Testis (tissue), 3 donors: Measurements from ENCODE around the gene SLC26A5. TPM values are rescaled to one million over a fixed set of nuclear protein-coding genes. Genes with fewer than 3 reads are reported as not detected.

Experiments used
- DNase-seq: peaks from one replicate; pipeline ENCODE4 v3.0.0-alpha.2; 2019
- H3K27ac ChIP-seq, 2 donors: fragments of 200-600 bp; sonication (generic); one replicate each; pipeline ENCODE4 v1.5.1; 2019
- H3K27me3 ChIP-seq: fragments of 200-600 bp; sonication (generic); one replicate; pipeline ENCODE4 v1.5.1; 2019
- H3K36me3 ChIP-seq: fragments of 200-600 bp; sonication (generic); one replicate; pipeline ENCODE4 v1.5.1; 2017; ENCODE audit warnings: low read depth; ENCODE audit errors: missing control alignments
- H3K4me1 ChIP-seq: fragments of 200-600 bp; sonication (generic); one replicate; pipeline ENCODE4 v1.5.1; 2019
- H3K4me3 ChIP-seq, 2 donors: fragments of 200-600 bp; sonication (generic); one replicate each; pipeline ENCODE4 v1.5.1; 2017 to 2019
- H3K9me3 ChIP-seq: fragments of 200-600 bp; sonication (generic); one replicate; pipeline ENCODE4 v1.5.1; 2017
- POLR2A ChIP-seq: fragments of 450-650 bp; IDR thresholded peaks from one replicate; pipeline ENCODE4 v1.6.1; 2017; ENCODE audit warnings: antibody characterized with exemption, mild to moderate bottlenecking, moderate library complexity
- WGBS, 2 donors: methylation state at CpG; one replicate each; pipeline ENCODE4 v1.1.5; 2018; 5-methylcytosine and 5-hydroxymethylcytosine counted together
- intact Hi-C: fragments of 100-400 bp; cut with DNase I; formaldehyde crosslinking; loops from one replicate; pipeline ENCODE4 v1.15.1; 2023; ENCODE audit warnings: low total_unique reads
- polyA plus RNA-seq: library from polyadenylated mRNA; stranded (reverse); fragments of 350-450 nt; fragmentation: Illumina TruSeq; extraction: RNeasy Lipid Tissue Mini Kit (QIAGEN cat#74804); gene quantifications from one replicate; pipeline ENCODE4 v1.2.3, GENCODE V29; 2014; ENCODE audit warnings: low read depth, low replicate concordance; ENCODE audit not compliant: insufficient read depth
- total RNA-seq, 2 donors: library from RNA; depleted of rRNA; stranded (reverse); fragments of >200 nt; gene quantifications; one replicate each; pipeline ENCODE4 v1.2.3, GENCODE V29; 2016
- TF ChIP-seq, protein P1 (sequence below), 3 experiments: fragments of 450-650 bp in 2 of 3; fragments of 200-600 bp in 1 of 3; sonication (generic) in 1 of 3; IDR thresholded peaks; one replicate each; pipeline ENCODE4 v1.5.1; 2016 to 2019; ENCODE audit warnings: antibody characterized with exemption in 3 of 3, mild to moderate bottlenecking in 2 of 3, moderate library complexity in 1 of 3

The SLC26A5 gene
- total and polyA plus RNA-seq, 3 donors from 2014 or later = 0.41 to 1.7 (median 1.3) TPM

DNA sequence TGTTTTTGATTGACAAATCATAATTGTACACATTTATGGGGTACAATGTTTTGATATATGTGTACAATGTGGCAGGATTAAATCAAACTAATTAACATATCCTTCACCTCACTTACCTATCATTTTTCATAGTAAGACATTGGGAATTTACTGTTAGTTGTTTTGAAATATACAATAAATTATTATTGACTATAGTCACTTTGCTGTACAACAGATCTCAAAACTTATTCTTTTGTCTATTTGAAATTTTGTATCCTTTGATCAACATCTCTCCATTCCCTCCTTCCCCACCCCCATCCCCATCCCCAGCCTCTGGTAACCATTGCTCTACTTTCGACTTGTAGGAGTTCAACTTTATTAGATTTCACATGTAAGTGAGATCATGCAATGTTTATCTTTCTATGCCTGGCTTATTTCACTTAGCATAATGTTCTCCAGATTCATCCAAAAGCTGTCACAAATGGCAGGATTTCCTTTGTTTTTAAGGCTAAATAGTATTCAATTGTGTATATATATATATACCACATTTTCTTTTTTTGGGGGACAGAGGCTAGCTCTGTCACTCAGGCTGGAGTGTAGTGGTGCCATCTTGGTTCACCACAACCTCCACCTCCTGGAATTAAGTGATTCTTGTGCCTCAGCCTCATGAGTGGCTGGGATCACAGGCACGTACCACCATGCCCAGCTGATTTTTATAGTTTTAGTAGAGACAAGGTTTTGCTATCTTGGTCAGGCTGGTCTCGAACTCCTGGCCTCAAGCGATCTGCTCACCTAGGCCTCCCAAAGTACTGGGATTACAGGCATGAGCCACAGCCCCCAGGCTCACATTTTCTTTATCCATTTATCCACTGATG is 23.3 kb upstream of the SLC26A5 start:
- Histone ChIP-seq H3K9me3 (no peaks in the 10 kb centered on the region), H3K4me1 (no peaks in the 10 kb centered on the region), H3K27me3 (no peaks in the 10 kb centered on the region), H3K27ac (no peak overlapping the region), H3K4me3 (no peak overlapping the region), H3K36me3 (no peaks in the 10 kb centered on the region)
- DNase-seq = no peak
- TF ChIP-seq, protein P1, sequence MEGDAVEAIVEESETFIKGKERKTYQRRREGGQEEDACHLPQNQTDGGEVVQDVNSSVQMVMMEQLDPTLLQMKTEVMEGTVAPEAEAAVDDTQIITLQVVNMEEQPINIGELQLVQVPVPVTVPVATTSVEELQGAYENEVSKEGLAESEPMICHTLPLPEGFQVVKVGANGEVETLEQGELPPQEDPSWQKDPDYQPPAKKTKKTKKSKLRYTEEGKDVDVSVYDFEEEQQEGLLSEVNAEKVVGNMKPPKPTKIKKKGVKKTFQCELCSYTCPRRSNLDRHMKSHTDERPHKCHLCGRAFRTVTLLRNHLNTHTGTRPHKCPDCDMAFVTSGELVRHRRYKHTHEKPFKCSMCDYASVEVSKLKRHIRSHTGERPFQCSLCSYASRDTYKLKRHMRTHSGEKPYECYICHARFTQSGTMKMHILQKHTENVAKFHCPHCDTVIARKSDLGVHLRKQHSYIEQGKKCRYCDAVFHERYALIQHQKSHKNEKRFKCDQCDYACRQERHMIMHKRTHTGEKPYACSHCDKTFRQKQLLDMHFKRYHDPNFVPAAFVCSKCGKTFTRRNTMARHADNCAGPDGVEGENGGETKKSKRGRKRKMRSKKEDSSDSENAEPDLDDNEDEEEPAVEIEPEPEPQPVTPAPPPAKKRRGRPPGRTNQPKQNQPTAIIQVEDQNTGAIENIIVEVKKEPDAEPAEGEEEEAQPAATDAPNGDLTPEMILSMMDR (IDR thresholded peaks at IDR 0.05) = no peak
- no peak for TF ChIP-seq POLR2A
- intact Hi-C loops = no loop called here
- 90 to 96% methylated on average over 4 of the region's 4 CpGs for WGBS, 2 donors

GRCh38 chr7:103466814-103467213 is 20.8 kb upstream of the SLC26A5 start:
- no peak for DNase-seq
- H3K36me3 ChIP-seq = no peaks in the 10 kb centered on the region
- H3K27me3 ChIP-seq = no peaks in the 10 kb centered on the region
- no peaks in the 10 kb centered on the region for H3K4me1 ChIP-seq
- H3K9me3 ChIP-seq = no peaks in the 10 kb centered on the region
- H3K27ac ChIP-seq = no peak overlapping the region
- TF ChIP-seq, protein P1 (IDR thresholded peaks at IDR 0.05) = no peak
- no peak for TF ChIP-seq POLR2A
- WGBS, 2 donors = 51 to 55% methylated on average over 3 of the region's 3 CpGs
- intact Hi-C loops = no loop called here
- no peak overlapping the region for H3K4me3 ChIP-seq

DNA sequence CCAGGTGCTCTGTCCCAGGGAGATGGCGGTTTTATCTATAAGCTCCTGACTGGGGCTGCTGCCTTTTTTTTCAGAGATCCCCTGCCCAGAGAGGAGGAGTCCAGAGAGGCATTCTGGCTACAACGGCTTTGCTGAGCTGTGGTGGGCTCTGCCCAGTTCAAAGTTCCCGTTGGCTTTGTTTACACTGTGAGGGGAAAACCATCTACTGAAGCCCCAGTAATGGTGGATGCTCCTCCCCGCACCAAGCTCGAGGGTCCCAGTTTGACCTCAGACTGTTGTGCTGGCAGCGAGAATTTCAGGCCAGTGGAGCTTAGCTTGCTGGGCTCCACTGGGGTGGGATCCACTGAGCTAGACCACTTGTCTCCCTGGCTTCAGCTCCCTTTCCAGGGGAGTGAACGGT is 16.4 kb upstream of the SLC26A5 start:
- H3K27ac ChIP-seq = no peak overlapping the region
- no peak for TF ChIP-seq POLR2A
- TF ChIP-seq, protein P1 (IDR thresholded peaks at IDR 0.05) = no peak

GRCh38 chr7:103447073-103447960 is 1.3 kb upstream of the SLC26A5 start:
- intact Hi-C loops = no loop called here
- WGBS, 2 donors = 10 to 14% methylated on average over 16 to 17 of the region's 17 CpGs
- Histone ChIP-seq H3K4me3 (no peak overlapping the region), H3K9me3 (no peaks in the 10 kb centered on the region), H3K4me1 (peaks cover 5% of the 10 kb centered on the region), H3K27ac (no peak overlapping the region), H3K27me3 (no peaks in the 10 kb centered on the region), H3K36me3 (no peaks in the 10 kb centered on the region)
- DNase-seq = peak; percentile 77
- TF ChIP-seq POLR2A = no peak
- TF ChIP-seq, protein P1 (IDR thresholded peaks at IDR 0.05) = peak in 2 of 3 experiments; percentile 20 to 52

More for the DNA sequence above, 16.4 kb upstream of the SLC26A5 start:
- DNase-seq = no peak
- H3K4me3 ChIP-seq = no peak overlapping the region
- H3K4me1 ChIP-seq = no peaks in the 10 kb centered on the region
- intact Hi-C loops = no loop called here
- H3K36me3 ChIP-seq = no peaks in the 10 kb centered on the region
- no peaks in the 10 kb centered on the region for H3K27me3 ChIP-seq
- H3K9me3 ChIP-seq = no peaks in the 10 kb centered on the region
- WGBS, 2 donors = 86 to 90% methylated on average over 3 to 7 of the region's 7 CpGs
